SH-SY5Y (cell line): ENCODE measurements around the gene MSH5.

Experiments
- GATA2 ChIP-seq: IDR thresholded peaks from 2 replicates; pipeline ENCODE4 v1.6.1; 2011; ENCODE audit warnings: mild to moderate bottlenecking, low read depth, low read length
- GATA3 ChIP-seq: IDR thresholded peaks from 2 replicates; pipeline ENCODE4 v1.6.1; 2011; ENCODE audit warnings: low read depth, mild to moderate bottlenecking, low read length, moderate library complexity

GRCh38 chr6:31806470-31807272, 66.9 kb downstream of the MSH5 start, which contains the start of gene LSM2:
- TF ChIP-seq GATA2 (0 out of 2 replicates have a peak, but pooled peaks have one; percentile 13), GATA3 (no peak)
